ENCODE results near the gene PDZD7. TPM values are rescaled to one million over a fixed set of nuclear protein-coding genes. Genes with fewer than 3 reads are reported as not detected.

PDZD7 gene
- total RNA-seq, 6 experiments from 2014 or later, result 1.1 to 1.9 (median 1.2) TPM

- peaks cover 9% of the 10 kb centered on the region for H3K4me1 Mint-ChIP-seq (ENCODE audit: low read depth)
- no peaks in the 10 kb centered on the region for H3K36me3 Mint-ChIP-seq (ENCODE audit: low read depth)
- no peak overlapping the region for H3K27ac Mint-ChIP-seq
- DNase-seq, result no peak
- H3K27me3 Mint-ChIP-seq (ENCODE audit: insufficient read depth), result no peaks in the 10 kb centered on the region; the same call in 1 of the 2 replicates
- TF ChIP-seq CTCF (IDR thresholded peaks at IDR 0.05), result no peak
- no peaks in the 10 kb centered on the region for H3K9me3 Mint-ChIP-seq
- H3K4me3 Mint-ChIP-seq, result no peak overlapping the region
Observed at GRCh38 chr10:100981178-100981772, 49.7 kb downstream of the PDZD7 start.

GRCh38 chr10:100980711-100981110 lies 50.2 kb downstream of the PDZD7 start:
- Mint-ChIP-seq H3K27me3 (ENCODE audit: insufficient read depth) (no peaks in the 10 kb centered on the region; the same call in 1 of the 2 replicates), H3K27ac (no peak overlapping the region), H3K9me3 (no peaks in the 10 kb centered on the region), H3K36me3 (ENCODE audit: low read depth) (no peaks in the 10 kb centered on the region), H3K4me1 (ENCODE audit: low read depth) (peaks cover 3% of the 10 kb centered on the region), H3K4me3 (no peak overlapping the region)
- DNase-seq, result no peak
- TF ChIP-seq CTCF (IDR thresholded peaks at IDR 0.05), result no peak

GRCh38 chr10:100980311-100980710 lies 50.6 kb downstream of the PDZD7 start:
- DNase-seq, result no peak
- no peak overlapping the region for H3K4me3 Mint-ChIP-seq
- H3K27me3 Mint-ChIP-seq (ENCODE audit: insufficient read depth), result no peaks in the 10 kb centered on the region; the same call in 1 of the 2 replicates
- H3K27ac Mint-ChIP-seq, result no peak overlapping the region
- no peaks in the 10 kb centered on the region for H3K9me3 Mint-ChIP-seq
- no peaks in the 10 kb centered on the region for H3K4me1 Mint-ChIP-seq (ENCODE audit: low read depth)
- H3K36me3 Mint-ChIP-seq (ENCODE audit: low read depth), result no peaks in the 10 kb centered on the region
- no peak for TF ChIP-seq CTCF (IDR thresholded peaks at IDR 0.05)

GRCh38 chr10:100979791-100980272 lies 51.1 kb downstream of the PDZD7 start:
- no peaks in the 10 kb centered on the region; the same call in 1 of the 2 replicates for H3K27me3 Mint-ChIP-seq (ENCODE audit: insufficient read depth)

GRCh38 chr10:100978901-100979195 lies 52.1 kb downstream of the PDZD7 start:
- no peaks in the 10 kb centered on the region for H3K4me1 Mint-ChIP-seq (ENCODE audit: low read depth)
- H3K9me3 Mint-ChIP-seq, result no peaks in the 10 kb centered on the region
- H3K27ac Mint-ChIP-seq, result no peak overlapping the region
- no peak overlapping the region for H3K4me3 Mint-ChIP-seq
- TF ChIP-seq CTCF (IDR thresholded peaks at IDR 0.05), result no peak
- no peaks in the 10 kb centered on the region; the same call in 1 of the 2 replicates for H3K27me3 Mint-ChIP-seq (ENCODE audit: insufficient read depth)
- no peak for DNase-seq
- H3K36me3 Mint-ChIP-seq (ENCODE audit: low read depth), result no peaks in the 10 kb centered on the region

More at GRCh38 chr10:100979791-100980272, 51.1 kb downstream of the PDZD7 start:
- Mint-ChIP-seq H3K36me3 (ENCODE audit: low read depth) (no peaks in the 10 kb centered on the region), H3K4me3 (no peak overlapping the region), H3K4me1 (ENCODE audit: low read depth) (no peaks in the 10 kb centered on the region), H3K9me3 (no peaks in the 10 kb centered on the region), H3K27ac (no peak overlapping the region)
- no peak for DNase-seq
- TF ChIP-seq CTCF (IDR thresholded peaks at IDR 0.05), result no peak
